Measurements from ENCODE around the gene WHAMM. TPM values are rescaled to one million over a fixed set of nuclear protein-coding genes. Genes with fewer than 3 reads are reported as not detected.

The WHAMM gene
- total and polyA plus RNA-seq, 2 of the 4 experiments (the other 2 are of a cell fraction): 1.4 to 4.1 TPM

- TF ChIP-seq RAD21 (IDR thresholded peaks at IDR 0.05; ENCODE audit: low read length): no peak
These were observed 5.4 kb upstream of the WHAMM start (continued) for GRCh38 chr15:82803793-82804574.

- H3K14ac ChIP-seq (replicated peaks; ENCODE audit: low read depth, low read length): no peak overlapping the region
- H3K4me3 ChIP-seq (ENCODE audit: insufficient read depth, low read depth, low read length): no peak overlapping the region
- H4K20me1 ChIP-seq (ENCODE audit: insufficient read depth, low read length): no peaks in the 10 kb centered on the region; the same call in 1 of the 2 replicates
- no peak for DNase-seq
- H4K8ac ChIP-seq (ENCODE audit: low read depth in 2 of 2, low read length in 2 of 2): no peak overlapping the region
- dilution Hi-C loops (cut with HindIII; ENCODE audit: low sequenced_read_pairs, unreplicated experiment) (no loop called here), intact Hi-C loops (cut with micrococcal nuclease) (no loop called here), in situ Hi-C loops (cut with MboI; ENCODE audit: low sequenced_read_pairs) (no loop called here)
- H3K79me1 ChIP-seq (ENCODE audit: low read depth in 1 of 2, low read length in 2 of 2): peaks cover 5 to 9% of the 10 kb centered on the region in 2 experiments; a peak in 3 of 4 replicates
- H3K4me1 ChIP-seq (ENCODE audit: control insufficient read depth, insufficient read depth, low read length): no peaks in the 10 kb centered on the region
- H3K23ac ChIP-seq (ENCODE audit: low read depth, low read length): no peak overlapping the region
- ChIA-PET POLR2A (ENCODE audit: unreplicated experiment) (no interaction called here), CTCF (interaction anchor here (0.6 kb wide), 1 partner anchor 165 kb away, joined by 3 read pairs; no protein-coding TSS in a partner anchor)
- no TSS peak for BruUV-seq (replicated peaks)
- H2AFZ ChIP-seq (replicated peaks; ENCODE audit: low read length, poor library complexity): no peak overlapping the region
- ATAC-seq (ENCODE audit: low read depth): no peak
- H3K4me2 ChIP-seq (ENCODE audit: low read depth, low read length): no peak overlapping the region
- no peak overlapping the region for H2BK20ac ChIP-seq (ENCODE audit: low read depth, low read length)
- no peak overlapping the region for H3K4ac ChIP-seq (ENCODE audit: low read depth, low read length)
- peaks cover 16% of the 10 kb centered on the region for H3K27me3 ChIP-seq (ENCODE audit: control insufficient read depth, insufficient read depth, low read length)
- no peak overlapping the region for H3K18ac ChIP-seq (ENCODE audit: low read depth, low read length)
- H3K9me1 ChIP-seq (ENCODE audit: insufficient read depth, low read length): 0 out of 2 replicates have a peak, but pooled peaks cover 5% of the 10 kb centered on the region
- H3K9me3 ChIP-seq (ENCODE audit: control insufficient read depth, insufficient read depth, low read length): no peaks in the 10 kb centered on the region
- no peak overlapping the region for H2BK120ac ChIP-seq (ENCODE audit: low read depth, low read length)
- H3K56ac ChIP-seq (ENCODE audit: extremely low read depth, insufficient read depth, low read length): no peak overlapping the region
- no peak overlapping the region for H3K27ac ChIP-seq (ENCODE audit: insufficient read depth, low read length)
- no peak overlapping the region for H2BK15ac ChIP-seq (ENCODE audit: low read depth, low read length)
- no peaks in the 10 kb centered on the region for H3K36me3 ChIP-seq (ENCODE audit: control insufficient read depth, insufficient read depth, low read length)
- no peak overlapping the region for H2BK5ac ChIP-seq (ENCODE audit: low read depth, low read length, poor library complexity, severe bottlenecking)
- no CpG with 5 or more reads among the region's 1 CpG for WGBS, 2 experiments (ENCODE audit: extremely low coverage in 2 of 2, insufficient read length in 1 of 2)
- no peak overlapping the region for H4K5ac ChIP-seq (ENCODE audit: low read depth, low read length)
- no peak overlapping the region for H4K91ac ChIP-seq (ENCODE audit: insufficient read depth, low read depth, low read length)
- H2AK9ac ChIP-seq (replicated peaks; ENCODE audit: low read depth, low read length, poor library complexity): no peak overlapping the region
- no peak overlapping the region for H3K9ac ChIP-seq (ENCODE audit: low read depth, low read length)
- no peak overlapping the region for H2AK5ac ChIP-seq (ENCODE audit: low read depth, low read length)
- TF ChIP-seq FOS (IDR thresholded peaks at IDR 0.05; ENCODE audit: low read depth, low read length) (no peak), CHD1 (IDR thresholded peaks at IDR 0.05; ENCODE audit: low read depth, low read length) (no peak), USF2 (IDR thresholded peaks at IDR 0.05; ENCODE audit: low read depth, low read length) (no peak), MAFK (IDR thresholded peaks at IDR 0.05; ENCODE audit: low read depth, low read length) (no peak), MXI1 (IDR thresholded peaks at IDR 0.05; ENCODE audit: borderline replicate concordance, low read depth, low read length) (no peak), NFE2L2 (IDR thresholded peaks at IDR 0.05; ENCODE audit: low read depth, low read length) (no peak), SMC3 (IDR thresholded peaks at IDR 0.05; ENCODE audit: low read depth, low read length) (no peak), ELK1 (IDR thresholded peaks at IDR 0.05; ENCODE audit: borderline replicate concordance, low read depth, low read length) (no peak), RCOR1 (IDR thresholded peaks at IDR 0.05; ENCODE audit: insufficient replicate concordance, low read length) (no peak), BHLHE40 (IDR thresholded peaks at IDR 0.05; ENCODE audit: low read depth, low read length) (no peak), CTCF (conservative IDR thresholded peaks at IDR 0.05; ENCODE audit: low read depth, low read length) (no peak), CEBPB (IDR thresholded peaks at IDR 0.05; ENCODE audit: low read depth, low read length) (no peak), POLR2A (IDR thresholded peaks at IDR 0.05; ENCODE audit: low read depth, low read length) (no peak)
These were observed 4.9 kb upstream of the WHAMM start for GRCh38 chr15:82804575-82804949.
